Activated naive CD4-positive, alpha-beta T cell treated with anti-CD3 and anti-CD28 coated beads, Interleukin-2, amount 50 U/mL, for 72 hours (primary cell): ENCODE measurements around the gene SPRED2. TPM values are rescaled to one million over a fixed set of nuclear protein-coding genes. Genes with fewer than 3 reads are reported as not detected.

Experiments
- ATAC-seq, 2 donors: fragments of 150-1000 bp; cut with Tn5 transposase; 2 replicates each; pipeline ENCODE4 v1.10.0; 2021; ENCODE audit warnings: mild to moderate bottlenecking in 2 of 2, moderate library complexity in 2 of 2
- DNase-seq, 2 donors: peaks; one replicate each; pipeline ENCODE4 v3.0.0; 2021 to 2022; ENCODE audit warnings: low spot score in 2 of 2
- H3K27ac Mint-ChIP-seq, 2 donors: one replicate each; pipeline ENCODE4 v1.8.0; 2022; ENCODE audit warnings: mild to moderate bottlenecking in 2 of 2, mixed read lengths in 2 of 2
- H3K36me3 Mint-ChIP-seq, 2 donors: one replicate each; pipeline ENCODE4 v1.8.0; 2022; ENCODE audit warnings: mixed read lengths in 2 of 2
- H3K9me3 Mint-ChIP-seq, 2 donors: one replicate each; pipeline ENCODE4 v1.8.0; 2022; ENCODE audit warnings: mixed read lengths in 2 of 2
- total RNA-seq, 2 donors: library from RNA; stranded (reverse); gene quantifications; one replicate each; pipeline ENCODE4 v1.2.3, GENCODE V29; 2022

The SPRED2 gene
- total RNA-seq, 2 donors from 2014 or later, result 3.5 to 8.3 TPM

DNA sequence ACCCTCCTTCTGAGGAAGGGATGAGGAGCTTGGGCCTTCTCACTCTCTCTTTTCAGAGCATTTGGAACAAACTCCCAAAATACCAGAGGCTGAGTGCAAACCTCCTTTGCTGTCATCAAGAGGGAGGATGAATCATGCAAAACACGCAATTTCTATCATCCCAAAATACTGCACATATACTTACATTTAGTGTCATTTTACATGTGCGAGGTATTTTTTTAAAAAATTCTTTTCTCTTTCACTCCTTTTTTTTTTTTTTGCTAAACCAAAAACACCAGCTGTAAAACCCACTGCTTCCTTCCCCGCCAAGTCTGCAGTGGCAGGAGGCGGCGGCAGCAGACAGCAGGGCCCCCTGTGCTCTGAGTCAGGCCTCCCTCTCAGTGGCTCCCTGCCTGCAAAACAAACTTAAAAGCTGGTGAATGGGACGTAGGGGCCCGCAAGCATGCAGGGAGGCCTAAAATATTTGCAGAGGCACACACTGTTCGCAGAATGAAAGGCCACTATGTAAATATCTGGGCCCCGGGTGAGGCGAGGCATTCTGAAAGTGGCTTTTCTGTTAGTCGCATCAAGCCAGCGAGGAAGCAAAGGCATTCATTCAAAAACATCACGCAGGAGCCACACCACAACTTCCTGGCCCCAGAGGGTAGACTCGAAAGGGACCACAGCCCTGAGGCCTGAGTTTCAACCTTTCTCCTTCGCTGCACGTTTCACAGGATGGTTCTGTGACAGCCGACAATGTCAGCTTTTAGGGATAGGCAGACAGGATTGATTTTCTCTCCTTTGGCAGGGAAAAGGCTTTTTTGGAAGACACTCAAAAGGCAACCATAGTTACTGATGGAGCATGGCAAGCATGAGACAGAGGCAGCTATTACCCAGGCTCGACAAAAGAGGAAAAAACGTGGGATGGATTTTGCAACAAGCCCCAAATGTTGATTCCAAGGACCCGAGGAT, 131.4 kb downstream of the SPRED2 start:
- no peaks in the 10 kb centered on the region for H3K36me3 Mint-ChIP-seq
- H3K9me3 Mint-ChIP-seq, result no peaks in the 10 kb centered on the region
- peak; percentile 75 to 80 for DNase-seq
- ATAC-seq, result peak; percentile 77 to 94
- peak overlapping the region; percentile 89 to 100 for H3K27ac Mint-ChIP-seq

DNA sequence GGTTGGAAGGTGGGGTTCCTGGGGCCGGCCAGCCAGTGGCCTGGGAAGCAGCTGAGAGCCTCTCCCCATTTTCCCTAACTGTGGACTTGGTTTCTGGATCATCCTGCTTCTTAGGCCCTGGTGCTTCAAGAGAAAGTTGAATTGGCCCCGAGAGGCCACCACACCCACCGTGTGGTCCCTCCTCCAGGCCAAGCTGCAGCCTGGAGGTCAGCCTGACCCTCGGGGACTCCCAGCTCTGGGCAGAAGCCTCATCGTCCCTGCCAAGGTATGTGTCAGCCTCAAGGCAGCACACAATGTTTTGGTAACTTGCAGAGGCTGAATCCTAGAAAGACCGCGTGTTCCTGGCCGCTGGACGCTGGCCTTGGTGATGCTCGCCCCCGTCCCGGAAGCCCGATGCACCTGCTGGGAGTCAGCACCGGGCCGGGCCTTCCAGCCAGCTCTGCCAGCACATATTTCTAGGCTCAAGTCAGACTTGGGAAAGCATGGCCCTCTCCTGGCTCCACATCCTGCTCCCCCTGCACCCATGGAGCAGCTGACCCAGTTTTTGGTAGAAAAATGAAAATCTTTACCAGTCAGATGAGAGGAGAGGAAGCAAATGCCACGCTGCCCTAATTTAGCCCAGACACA, 132.2 kb downstream of the SPRED2 start:
- peak overlapping the region; percentile 89 to 100 for H3K27ac Mint-ChIP-seq
- H3K9me3 Mint-ChIP-seq, result no peaks in the 10 kb centered on the region

GRCh38 chr2:65299246-65299645, 133.2 kb downstream of the SPRED2 start:
- DNase-seq (peak; percentile 77 to 84), ATAC-seq (peak; percentile 54 to 84)
- Mint-ChIP-seq H3K27ac (peak overlapping the region in 1 of 2 donors; percentile 89), H3K9me3 (no peaks in the 10 kb centered on the region), H3K36me3 (no peaks in the 10 kb centered on the region)

More for the DNA sequence above, 132.2 kb downstream of the SPRED2 start:
- no peak for ATAC-seq
- H3K36me3 Mint-ChIP-seq, result no peaks in the 10 kb centered on the region
- no peak for DNase-seq

DNA sequence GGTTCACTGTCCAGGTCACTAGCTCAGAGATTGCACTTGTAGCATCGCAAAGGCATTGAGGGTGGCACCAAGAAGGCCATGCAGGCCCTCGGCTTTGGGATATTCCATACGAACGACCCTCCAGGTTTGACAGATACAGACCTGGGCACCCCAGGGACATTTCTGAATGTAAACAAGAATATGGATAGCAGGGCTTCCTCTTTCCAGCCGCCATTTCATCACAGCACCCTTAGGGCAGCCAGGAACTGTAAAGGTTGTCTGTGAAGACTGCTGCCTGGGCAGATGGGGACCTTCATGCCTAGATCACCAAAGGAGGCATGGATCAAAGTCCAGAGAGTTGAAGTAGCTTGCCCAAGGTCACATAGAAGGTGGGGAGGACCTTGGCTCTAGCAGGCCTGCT, 134.3 kb downstream of the SPRED2 start:
- no peak overlapping the region for H3K27ac Mint-ChIP-seq

GRCh38 chr2:65297544-65297943, 134.9 kb downstream of the SPRED2 start:
- Mint-ChIP-seq H3K36me3 (no peaks in the 10 kb centered on the region), H3K27ac (no peak overlapping the region), H3K9me3 (no peaks in the 10 kb centered on the region)
- DNase-seq (no peak), ATAC-seq (no peak)

More for the DNA sequence above, 134.3 kb downstream of the SPRED2 start:
- DNase-seq (no peak), ATAC-seq (no peak)
- H3K9me3 Mint-ChIP-seq, result no peaks in the 10 kb centered on the region
- H3K36me3 Mint-ChIP-seq, result no peaks in the 10 kb centered on the region

GRCh38 chr2:65296971-65297370, 135.4 kb downstream of the SPRED2 start:
- no peak for ATAC-seq

GRCh38 chr2:65294701-65295100, 137.7 kb downstream of the SPRED2 start:
- Mint-ChIP-seq H3K9me3 (no peaks in the 10 kb centered on the region), H3K36me3 (no peaks in the 10 kb centered on the region), H3K27ac (no peak overlapping the region)
- DNase-seq (no peak), ATAC-seq (no peak)

More at GRCh38 chr2:65296971-65297370, 135.4 kb downstream of the SPRED2 start:
- Mint-ChIP-seq H3K27ac (no peak overlapping the region), H3K36me3 (no peaks in the 10 kb centered on the region), H3K9me3 (no peaks in the 10 kb centered on the region)
- no peak for DNase-seq

DNA sequence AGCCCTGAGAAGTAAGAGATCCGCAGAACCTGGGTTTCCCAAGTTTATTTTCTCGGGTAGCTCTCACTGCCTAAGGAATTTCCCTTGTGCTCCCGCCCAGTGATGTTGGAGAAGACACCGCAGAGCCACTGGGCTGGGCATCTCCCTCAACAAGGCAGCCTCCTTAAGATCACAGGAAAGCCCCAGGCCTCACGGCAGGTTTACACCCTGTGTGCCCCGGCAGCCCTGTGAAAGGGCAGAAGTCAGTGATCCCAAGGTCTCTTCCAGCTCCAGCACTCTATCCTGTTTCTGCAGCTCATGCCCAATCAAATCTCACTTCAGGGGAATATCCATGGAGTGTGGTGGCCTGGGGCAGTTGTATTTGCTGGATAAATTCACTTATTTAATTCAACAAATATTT, 138.3 kb downstream of the SPRED2 start:
- Mint-ChIP-seq H3K27ac (no peak overlapping the region), H3K36me3 (no peaks in the 10 kb centered on the region), H3K9me3 (no peaks in the 10 kb centered on the region)
- ATAC-seq (no peak), DNase-seq (no peak)

- H3K36me3 Mint-ChIP-seq, result no peaks in the 10 kb centered on the region
- H3K27ac Mint-ChIP-seq, result no peak overlapping the region
- no peak for ATAC-seq
- H3K9me3 Mint-ChIP-seq, result no peaks in the 10 kb centered on the region
- DNase-seq, result no peak
Measured at GRCh38 chr2:65293376-65293775, 139.0 kb downstream of the SPRED2 start.

- Mint-ChIP-seq H3K9me3 (no peaks in the 10 kb centered on the region), H3K27ac (no peak overlapping the region), H3K36me3 (no peaks in the 10 kb centered on the region)
- no peak for DNase-seq
- ATAC-seq, result no peak
Measured at GRCh38 chr2:65292461-65293011, 139.9 kb downstream of the SPRED2 start.

DNA sequence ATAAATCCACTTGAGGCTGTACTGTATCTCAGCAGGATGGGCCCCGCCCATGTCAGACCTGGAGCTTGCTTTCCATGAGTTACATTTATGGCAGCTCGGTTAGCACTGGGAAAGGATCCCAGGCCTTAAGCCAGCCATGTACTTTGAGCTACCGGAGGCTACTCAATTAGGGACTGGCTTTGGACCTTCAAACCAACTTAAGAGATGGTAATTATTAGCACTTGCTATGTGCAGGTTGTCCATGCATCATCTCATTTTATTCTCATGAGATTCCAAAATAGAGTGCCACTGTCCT, 140.3 kb downstream of the SPRED2 start:
- Mint-ChIP-seq H3K27ac (no peak overlapping the region), H3K36me3 (no peaks in the 10 kb centered on the region), H3K9me3 (no peaks in the 10 kb centered on the region)
- DNase-seq (no peak), ATAC-seq (no peak)

DNA sequence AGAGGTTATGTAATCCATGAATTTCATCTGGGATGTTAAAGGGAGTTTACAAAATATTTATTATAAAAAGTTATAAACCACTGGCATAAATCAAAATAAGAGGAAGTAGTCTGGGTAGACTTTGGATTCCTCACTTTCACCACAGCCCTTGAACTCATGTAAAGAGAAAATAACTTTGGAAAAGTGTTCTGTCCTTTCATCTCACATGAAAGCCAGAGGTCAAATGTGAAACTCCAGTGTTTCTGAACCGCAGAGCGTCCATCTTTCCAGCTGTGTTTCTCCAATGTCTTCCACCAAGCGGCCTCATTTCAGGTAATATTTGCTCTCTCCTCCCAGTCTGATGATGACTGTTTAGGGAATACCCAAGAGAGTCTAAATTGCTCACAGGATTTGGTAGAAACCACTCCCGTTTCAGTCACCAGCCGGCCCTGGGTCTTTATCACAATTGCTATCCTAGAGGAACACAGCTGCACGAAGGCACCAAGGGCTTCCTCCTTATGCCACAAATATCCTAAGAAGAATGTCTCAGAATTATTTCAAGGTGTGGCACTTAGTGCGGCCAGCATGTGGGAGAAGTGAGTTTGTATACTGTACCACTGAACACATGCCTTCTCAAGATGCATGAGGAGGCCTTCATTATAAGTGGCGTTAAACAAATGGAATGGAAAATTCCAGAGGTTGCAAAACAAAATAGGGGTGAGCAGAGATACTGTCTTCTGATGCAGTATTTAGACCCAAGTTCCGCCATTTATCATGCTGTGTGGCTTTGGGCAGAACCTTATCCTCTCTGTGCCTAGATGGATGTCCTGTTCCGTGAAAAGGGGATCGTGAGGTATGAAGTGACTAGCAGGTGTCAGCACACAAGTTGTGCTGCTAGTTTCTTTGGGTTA, 140.9 kb downstream of the SPRED2 start:
- H3K9me3 Mint-ChIP-seq, result no peaks in the 10 kb centered on the region
- ATAC-seq (no peak), DNase-seq (no peak)
- H3K36me3 Mint-ChIP-seq, result no peaks in the 10 kb centered on the region
- no peak overlapping the region for H3K27ac Mint-ChIP-seq

- H3K27ac Mint-ChIP-seq, result no peak overlapping the region
- ATAC-seq (no peak), DNase-seq (no peak)
- no peaks in the 10 kb centered on the region for H3K9me3 Mint-ChIP-seq
- no peaks in the 10 kb centered on the region for H3K36me3 Mint-ChIP-seq
Measured at GRCh38 chr2:65287364-65287763, 145.0 kb downstream of the SPRED2 start.

GRCh38 chr2:65282477-65283053, 149.8 kb downstream of the SPRED2 start:
- no peak overlapping the region for H3K27ac Mint-ChIP-seq
- no peaks in the 10 kb centered on the region for H3K36me3 Mint-ChIP-seq
- DNase-seq (no peak), ATAC-seq (no peak)
- no peaks in the 10 kb centered on the region for H3K9me3 Mint-ChIP-seq

DNA sequence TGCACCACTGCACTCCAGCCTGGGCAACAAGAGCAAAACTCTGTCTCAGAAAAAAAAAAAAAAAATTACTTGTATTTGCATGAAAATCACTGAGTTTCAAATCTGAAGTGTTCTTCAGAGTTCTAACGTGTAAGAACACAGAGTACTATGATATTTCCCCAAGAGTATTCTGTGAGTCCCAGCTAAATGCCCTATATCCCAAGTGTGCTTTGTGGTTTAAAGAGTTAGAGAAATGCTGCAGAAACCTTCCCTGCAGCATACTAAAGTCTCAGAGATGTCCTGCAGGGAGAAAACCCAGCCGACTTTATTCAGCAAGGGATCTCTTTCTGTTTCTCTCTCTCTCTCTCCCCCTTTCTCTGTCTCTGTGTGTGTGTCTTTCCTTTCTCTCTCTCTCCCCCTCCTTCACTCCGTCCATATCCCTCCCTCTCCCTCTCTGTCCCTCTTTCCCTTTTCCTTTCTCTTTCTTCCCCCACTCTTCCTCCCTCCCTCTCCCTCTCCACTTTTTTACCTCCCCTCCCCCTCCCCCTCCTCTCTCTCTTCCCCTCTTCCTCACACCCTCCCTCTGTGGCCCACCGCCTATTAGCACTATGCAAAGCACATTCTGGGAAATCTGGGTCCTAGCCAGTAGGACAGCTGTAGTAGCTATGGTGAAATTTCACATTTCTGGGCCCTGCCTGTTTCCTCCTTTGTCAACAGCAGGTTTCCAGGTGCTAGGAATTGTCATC, 150.6 kb downstream of the SPRED2 start:
- ATAC-seq (no peak), DNase-seq (no peak)
- no peaks in the 10 kb centered on the region for H3K9me3 Mint-ChIP-seq
- H3K36me3 Mint-ChIP-seq, result no peaks in the 10 kb centered on the region
- no peak overlapping the region for H3K27ac Mint-ChIP-seq

DNA sequence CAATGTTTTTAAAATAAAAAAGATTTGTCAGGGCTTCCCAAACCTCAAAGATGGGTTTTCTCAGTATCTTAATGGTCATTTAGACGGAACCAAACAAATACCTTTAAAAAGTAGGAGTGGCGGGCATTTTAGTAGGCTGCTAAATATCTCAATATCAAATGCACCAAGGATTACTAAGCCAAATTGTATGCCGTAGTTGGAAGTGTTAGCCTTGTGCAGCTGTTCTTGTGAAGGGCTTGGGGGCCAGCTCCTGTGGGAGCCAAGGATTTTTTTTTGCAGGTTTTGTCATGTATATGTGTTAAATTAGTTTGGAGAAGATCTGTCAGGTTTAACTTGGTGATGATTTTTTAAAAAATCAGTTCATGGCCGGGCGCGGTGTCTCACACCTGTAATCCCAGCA, 152.6 kb downstream of the SPRED2 start:
- DNase-seq, result no peak
- Mint-ChIP-seq H3K9me3 (no peaks in the 10 kb centered on the region), H3K36me3 (no peaks in the 10 kb centered on the region), H3K27ac (no peak overlapping the region)
- ATAC-seq, result no peak
